ENCODE measurements around the gene GLRX. TPM values are rescaled to one million over a fixed set of nuclear protein-coding genes. Genes with fewer than 3 reads are reported as not detected.
A peak's percentile ranks its signal among the peaks of the same experiment; 100 is the strongest.

The GLRX gene
- total RNA-seq, 2 experiments from 2014 or later: 33.2 to 34.0 TPM

DNA sequence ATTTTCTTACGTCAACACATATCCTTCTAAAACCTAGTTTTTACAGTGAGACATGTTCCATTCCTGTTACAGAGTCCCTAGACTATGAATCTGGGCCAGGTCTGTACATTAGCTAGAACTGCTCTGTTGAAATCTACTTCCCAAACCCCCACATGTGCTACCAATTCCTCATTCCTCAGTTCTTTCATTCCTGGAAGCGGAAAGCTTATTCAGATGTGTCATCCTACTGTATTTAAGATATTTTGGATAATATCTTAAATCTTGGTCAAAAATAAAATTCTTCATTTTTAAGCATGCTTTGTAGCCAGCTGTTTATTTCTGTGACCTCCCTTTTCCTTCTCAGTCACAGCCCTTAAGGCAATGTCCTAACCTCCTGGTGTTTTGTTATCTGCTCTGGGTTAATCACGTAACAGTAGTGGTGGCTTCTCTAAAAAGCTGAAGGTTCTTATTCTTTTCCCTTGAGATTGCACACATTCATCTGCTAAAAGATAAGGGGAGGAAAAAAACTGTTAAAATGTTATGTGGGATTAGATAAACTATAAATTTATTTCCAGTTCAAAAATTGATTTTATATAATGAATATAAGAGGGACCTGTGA lies 35.6 kb downstream of the GLRX start:
- DNase-seq: no peak
- Mint-ChIP-seq H3K4me1 (ENCODE audit: low read depth) (no peaks in the 10 kb centered on the region), H3K36me3 (no peaks in the 10 kb centered on the region), H3K27me3 (no peaks in the 10 kb centered on the region), H3K27ac (no peak overlapping the region), H3K4me3 (no peak overlapping the region), H3K9me3 (no peaks in the 10 kb centered on the region)
- intact Hi-C loops (cut with micrococcal nuclease): no loop called here
- ChIA-PET CTCF (interaction anchor here (1.8 to 11.2 kb wide), 2 partner anchors 61 to 123 kb away, joined by 8 to 463 read pairs; no protein-coding TSS in a partner anchor), POLR2A (no interaction called here)

DNA sequence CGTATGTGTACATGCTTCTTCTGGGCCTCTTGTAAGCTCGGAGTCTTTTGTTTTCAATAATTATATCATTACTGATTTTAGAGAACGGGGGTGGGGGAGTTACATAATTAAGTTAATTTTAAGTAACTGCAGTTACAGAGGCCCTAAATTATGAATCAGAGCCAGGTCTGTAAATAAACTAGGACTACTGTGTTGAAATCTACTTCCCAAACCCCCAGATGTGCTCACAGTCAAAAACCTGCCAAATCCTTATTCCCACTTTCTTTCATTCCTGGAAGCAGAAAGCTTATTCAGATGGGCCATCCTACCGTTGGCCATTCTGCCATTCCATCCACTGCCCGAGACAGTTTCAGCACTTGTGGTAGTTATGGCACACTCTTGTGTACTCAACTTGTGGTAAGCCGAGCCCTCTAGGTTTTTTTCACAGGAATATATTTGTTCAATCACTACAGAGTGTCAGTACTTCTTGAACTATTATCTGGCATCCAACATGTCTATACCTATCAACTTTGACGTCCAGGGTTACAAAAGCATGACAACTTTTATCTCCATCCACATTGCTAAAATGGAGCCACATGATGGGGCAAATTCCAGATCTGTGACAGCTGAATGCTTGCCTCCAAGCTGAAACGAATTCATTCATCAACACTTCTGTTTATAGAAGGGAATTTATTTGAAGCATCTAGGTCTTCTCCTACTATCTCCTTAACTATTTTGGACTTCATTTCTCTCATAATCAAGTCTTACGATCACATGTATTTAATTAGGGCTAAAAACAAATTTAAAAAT lies 37.8 kb downstream of the GLRX start:
- H3K36me3 Mint-ChIP-seq: no peaks in the 10 kb centered on the region
- CTCF ChIA-PET: interaction anchor here (1.0 to 11.2 kb wide), 3 partner anchors 24 to 63 kb away, joined by 3 to 463 read pairs (median 3); no protein-coding TSS in a partner anchor
- intact Hi-C loops (cut with micrococcal nuclease): no loop called here
- no peak for DNase-seq
- no peak overlapping the region for H3K4me3 Mint-ChIP-seq
- H3K27ac Mint-ChIP-seq: no peak overlapping the region
- H3K27me3 Mint-ChIP-seq: no peaks in the 10 kb centered on the region
- peaks cover 4% of the 10 kb centered on the region for H3K4me1 Mint-ChIP-seq (ENCODE audit: low read depth)
- POLR2A ChIA-PET: no interaction called here
- H3K9me3 Mint-ChIP-seq: no peaks in the 10 kb centered on the region

DNA sequence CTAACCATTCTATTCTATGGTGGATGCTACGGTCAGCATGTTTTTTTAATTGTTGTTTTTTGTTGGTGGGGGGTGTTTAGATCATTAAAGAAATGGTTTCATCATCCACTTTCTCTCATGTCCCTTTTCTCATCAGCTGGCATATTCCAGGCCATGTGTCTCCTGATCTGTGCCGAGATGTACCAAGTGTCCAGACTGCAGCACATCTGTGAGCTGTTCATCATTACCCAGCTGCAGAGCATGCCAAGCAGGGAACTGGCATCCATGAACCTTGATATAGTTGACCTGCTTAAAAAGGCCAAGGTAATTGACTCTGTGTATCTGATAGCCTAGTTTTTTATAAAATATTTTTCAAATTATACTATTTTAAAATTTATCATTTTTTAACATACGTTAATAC lies 38.9 kb downstream of the GLRX start:
- H3K27ac Mint-ChIP-seq: no peak overlapping the region

DNA sequence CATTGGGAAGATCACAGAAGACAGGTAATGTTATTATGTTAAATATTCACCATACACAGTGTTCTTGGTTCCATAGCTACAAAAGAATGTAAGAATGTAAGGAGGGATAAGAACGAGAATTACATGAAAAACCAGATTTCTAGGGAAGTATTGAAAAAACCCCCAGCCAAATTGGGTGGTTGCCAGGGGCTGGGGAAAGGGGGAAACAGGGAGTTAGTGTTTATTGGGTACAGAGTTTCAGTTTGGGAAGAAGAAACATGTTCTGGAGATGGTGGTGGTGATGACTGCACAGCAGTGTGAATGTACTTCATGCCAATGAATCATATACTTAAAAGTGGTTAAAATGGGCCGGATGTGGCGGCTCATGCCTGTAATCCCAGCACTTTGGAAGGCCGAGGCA lies 40.3 kb downstream of the GLRX start:
- intact Hi-C loops (cut with micrococcal nuclease): no loop called here
- no peaks in the 10 kb centered on the region for H3K9me3 Mint-ChIP-seq
- no peak overlapping the region for H3K4me3 Mint-ChIP-seq
- H3K4me1 Mint-ChIP-seq (ENCODE audit: low read depth): peaks cover 4% of the 10 kb centered on the region
- no peak for DNase-seq
- H3K27ac Mint-ChIP-seq: no peak overlapping the region
- no peaks in the 10 kb centered on the region for H3K36me3 Mint-ChIP-seq
- ChIA-PET CTCF (interaction anchor here (0.7 to 11.2 kb wide), 35 partner anchors 9 to 897 kb away, joined by 3 to 463 read pairs (median 8); partner anchors contain the start of genes GLRX, RFESD and RHOBTB3), POLR2A (interaction anchor here (0.6 kb wide), 1 partner anchor 507 kb away, joined by 4 read pairs; no protein-coding TSS in a partner anchor)
- H3K27me3 Mint-ChIP-seq: no peaks in the 10 kb centered on the region

More for the DNA sequence above, 38.9 kb downstream of the GLRX start:
- peaks cover 4% of the 10 kb centered on the region for H3K4me1 Mint-ChIP-seq (ENCODE audit: low read depth)
- H3K9me3 Mint-ChIP-seq: no peaks in the 10 kb centered on the region
- intact Hi-C loops (cut with micrococcal nuclease): no loop called here
- CTCF ChIA-PET: interaction anchor here (3.1 to 11.2 kb wide), 2 partner anchors 38 to 64 kb away, joined by 63 to 463 read pairs; partner anchors contain the start of gene GLRX
- H3K27me3 Mint-ChIP-seq: no peaks in the 10 kb centered on the region
- H3K4me3 Mint-ChIP-seq: no peak overlapping the region
- no peaks in the 10 kb centered on the region for H3K36me3 Mint-ChIP-seq
- DNase-seq: no peak
- POLR2A ChIA-PET: no interaction called here

DNA sequence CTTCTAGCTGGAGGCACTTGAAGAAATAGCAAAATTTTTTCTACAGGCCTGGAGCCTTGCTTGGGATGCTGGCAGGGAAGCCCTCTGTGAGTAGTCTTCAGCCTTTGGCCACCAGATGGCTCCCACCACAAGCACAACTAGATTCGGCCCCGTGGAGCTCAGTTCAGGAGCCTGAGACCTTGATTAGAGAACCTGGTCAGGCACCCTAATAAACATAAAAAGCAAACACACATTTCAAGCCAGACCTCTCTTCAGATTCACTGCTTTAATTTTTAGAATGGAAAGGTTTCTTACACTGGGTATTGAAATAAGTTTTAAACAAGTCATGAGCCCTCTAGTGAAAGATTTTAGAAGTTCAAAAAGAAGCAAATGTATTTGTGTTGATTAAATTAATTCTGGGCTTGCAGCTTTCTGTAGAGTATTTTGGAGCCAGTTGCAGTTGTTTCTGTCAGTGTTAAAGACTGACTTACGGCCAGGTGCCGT lies 41.4 kb downstream of the GLRX start:
- peaks cover 4% of the 10 kb centered on the region for H3K4me1 Mint-ChIP-seq (ENCODE audit: low read depth)

DNA sequence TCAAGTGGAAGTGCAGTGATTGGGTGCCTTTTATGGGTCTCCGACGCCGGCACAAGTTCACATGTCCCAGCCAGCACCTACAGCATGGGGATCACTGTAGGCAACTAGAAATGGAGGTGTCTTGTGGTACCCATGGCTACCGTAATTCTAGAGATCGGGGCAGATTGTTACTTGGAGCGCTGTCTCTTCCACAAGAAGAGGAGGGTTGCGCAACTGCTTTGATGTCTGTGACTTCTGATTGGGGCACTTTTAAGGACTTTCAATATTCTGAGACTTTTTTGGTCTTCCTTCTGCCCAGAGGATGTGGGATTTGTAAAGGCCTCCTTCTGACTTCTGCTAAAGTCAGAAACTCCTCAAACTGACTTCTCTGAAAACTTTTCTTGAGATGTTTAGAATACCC lies 41.9 kb downstream of the GLRX start:
- Mint-ChIP-seq H3K4me3 (no peak overlapping the region), H3K27ac (no peak overlapping the region)
- POLR2A ChIA-PET: interaction anchor here (0.6 to 1.4 kb wide), 3 partner anchors 63 to 276 kb away, joined by 4 to 5 read pairs (median 4); no protein-coding TSS in a partner anchor

More for the DNA sequence above, 41.4 kb downstream of the GLRX start:
- intact Hi-C loops (cut with micrococcal nuclease): loop anchor here (1.0 to 2.0 kb wide), 7 partner anchors 28 to 555 kb away; no protein-coding TSS in a partner anchor
- ChIA-PET POLR2A (interaction anchor here (0.6 to 1.4 kb wide), 3 partner anchors 62 to 277 kb away, joined by 4 to 5 read pairs (median 4); no protein-coding TSS in a partner anchor), CTCF (interaction anchor here (0.6 to 11.2 kb wide), 65 partner anchors 8 to 993 kb away, joined by 3 to 463 read pairs (median 5); partner anchors contain the start of genes GLRX, RFESD and RHOBTB3)
- no peaks in the 10 kb centered on the region for H3K9me3 Mint-ChIP-seq
- H3K27me3 Mint-ChIP-seq: no peaks in the 10 kb centered on the region
- peak overlapping the region; percentile 26 for H3K4me3 Mint-ChIP-seq
- H3K36me3 Mint-ChIP-seq: no peaks in the 10 kb centered on the region
- H3K27ac Mint-ChIP-seq: no peak overlapping the region
- DNase-seq: peak; percentile 81

DNA sequence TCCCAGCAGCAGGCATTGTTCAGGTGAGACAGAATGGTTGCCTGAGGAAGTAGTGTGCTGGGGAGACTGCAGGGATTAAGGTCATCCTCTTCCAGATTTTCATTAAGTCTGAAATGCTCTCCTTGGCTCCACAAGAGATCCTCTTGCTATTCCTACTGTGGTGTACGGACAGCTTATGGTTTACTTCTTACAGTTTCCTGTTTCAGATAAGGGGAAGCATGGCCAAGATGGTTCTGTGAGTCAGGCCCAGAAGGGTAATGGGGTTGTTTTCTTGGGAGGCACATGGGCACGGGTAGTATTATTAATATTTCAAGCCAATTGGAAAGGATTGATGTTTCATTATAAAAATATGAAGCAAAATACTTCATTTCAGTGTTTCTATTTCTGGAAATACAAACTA lies 42.9 kb downstream of the GLRX start:
- H3K4me3 Mint-ChIP-seq: no peak overlapping the region
- POLR2A ChIA-PET: interaction anchor here (1.0 kb wide), 1 partner anchor 20 kb away, joined by 3 read pairs; no protein-coding TSS in a partner anchor
- no peak overlapping the region for H3K27ac Mint-ChIP-seq
- H3K4me1 Mint-ChIP-seq (ENCODE audit: low read depth): peaks cover 4% of the 10 kb centered on the region
- no peaks in the 10 kb centered on the region for H3K9me3 Mint-ChIP-seq
- CTCF ChIA-PET: interaction anchor here (1.2 to 11.2 kb wide), 6 partner anchors 10 to 115 kb away, joined by 3 to 463 read pairs (median 6); no protein-coding TSS in a partner anchor
- H3K27me3 Mint-ChIP-seq: no peaks in the 10 kb centered on the region
- intact Hi-C loops (cut with micrococcal nuclease): loop anchor here (2.0 kb wide), 1 partner anchor 29 kb away; no protein-coding TSS in a partner anchor
- no peaks in the 10 kb centered on the region for H3K36me3 Mint-ChIP-seq
- DNase-seq: no peak

More for the DNA sequence above, 41.9 kb downstream of the GLRX start:
- peaks cover 4% of the 10 kb centered on the region for H3K4me1 Mint-ChIP-seq (ENCODE audit: low read depth)
- no peaks in the 10 kb centered on the region for H3K36me3 Mint-ChIP-seq
- intact Hi-C loops (cut with micrococcal nuclease): loop anchor here (2.0 kb wide), 1 partner anchor 28 kb away; no protein-coding TSS in a partner anchor
- CTCF ChIA-PET: interaction anchor here (0.7 to 11.2 kb wide), 50 partner anchors 8 to 904 kb away, joined by 3 to 463 read pairs (median 8); partner anchors contain the start of genes GLRX, RFESD and RHOBTB3
- no peak for DNase-seq
- H3K9me3 Mint-ChIP-seq: no peaks in the 10 kb centered on the region
- no peaks in the 10 kb centered on the region for H3K27me3 Mint-ChIP-seq

DNA sequence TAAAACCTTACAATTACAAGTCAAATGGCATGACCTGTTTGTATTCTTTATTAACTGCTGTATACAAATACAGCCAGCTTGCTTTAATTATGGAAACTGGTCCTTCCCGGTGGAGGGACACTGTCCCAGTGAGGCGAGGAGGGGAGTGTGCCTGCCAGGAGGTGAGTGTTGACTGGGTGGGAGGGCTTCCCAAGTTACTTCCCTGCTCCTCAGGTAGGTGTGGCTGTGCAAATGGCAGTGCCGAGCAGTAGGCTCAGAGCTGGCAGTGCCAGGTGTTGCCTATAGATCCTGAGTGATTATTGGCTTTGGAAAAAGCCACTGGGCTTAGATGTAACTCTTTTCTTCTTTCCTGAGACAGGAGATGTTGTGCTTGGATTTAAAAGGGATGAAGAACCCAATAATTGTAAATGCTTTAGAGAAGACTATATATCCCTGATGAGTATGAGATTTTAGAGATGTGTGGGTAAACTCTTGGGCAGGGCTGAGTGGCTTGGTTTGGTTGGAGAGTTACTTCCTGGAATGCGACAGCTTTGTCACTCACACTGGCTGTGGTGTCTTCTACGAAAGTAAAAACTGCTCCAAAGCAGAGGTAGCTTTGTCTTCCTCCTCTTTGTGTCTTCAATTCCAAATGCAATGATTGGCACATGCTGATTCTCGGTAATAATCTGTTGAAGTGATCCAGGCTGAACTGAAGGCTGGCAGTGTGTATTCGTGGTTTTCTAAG lies 43.7 kb downstream of the GLRX start:
- H3K4me1 Mint-ChIP-seq (ENCODE audit: low read depth): peaks cover 4% of the 10 kb centered on the region
- POLR2A ChIA-PET: interaction anchor here (1.0 kb wide), 1 partner anchor 19 kb away, joined by 3 read pairs; no protein-coding TSS in a partner anchor
- H3K36me3 Mint-ChIP-seq: no peaks in the 10 kb centered on the region
- no peak for DNase-seq
- no peaks in the 10 kb centered on the region for H3K27me3 Mint-ChIP-seq
- no peak overlapping the region for H3K4me3 Mint-ChIP-seq
- H3K27ac Mint-ChIP-seq: no peak overlapping the region
- intact Hi-C loops (cut with micrococcal nuclease): no loop called here
- H3K9me3 Mint-ChIP-seq: no peaks in the 10 kb centered on the region
- CTCF ChIA-PET: interaction anchor here (1.2 to 11.2 kb wide), 4 partner anchors 12 to 114 kb away, joined by 3 to 463 read pairs (median 3); no protein-coding TSS in a partner anchor

DNA sequence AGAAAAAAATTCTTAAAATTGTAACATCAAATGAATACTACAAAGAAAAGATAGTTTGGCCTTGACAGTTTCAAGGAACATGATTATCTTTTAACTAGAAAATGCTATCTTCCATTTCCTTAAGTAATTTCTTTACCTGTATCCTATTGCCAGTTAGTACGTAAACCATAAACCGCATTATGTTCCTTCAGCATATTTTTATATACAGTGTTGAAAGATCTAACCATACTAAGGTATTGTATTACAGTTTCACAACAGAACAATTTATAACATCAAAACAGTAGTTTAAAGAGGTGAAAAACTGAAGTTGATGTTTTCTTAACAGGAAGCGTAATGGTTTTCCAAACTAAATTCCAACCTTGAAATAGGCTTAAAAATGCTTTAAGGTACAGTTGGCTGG lies 45.1 kb downstream of the GLRX start:
- H3K9me3 Mint-ChIP-seq: no peaks in the 10 kb centered on the region
- peaks cover 4% of the 10 kb centered on the region for H3K4me1 Mint-ChIP-seq (ENCODE audit: low read depth)
- no peak for DNase-seq
- H3K4me3 Mint-ChIP-seq: no peak overlapping the region
- ChIA-PET POLR2A (no interaction called here), CTCF (interaction anchor here (11.2 kb wide), 1 partner anchor 70 kb away, joined by 463 read pairs; no protein-coding TSS in a partner anchor)
- intact Hi-C loops (cut with micrococcal nuclease): no loop called here
- H3K36me3 Mint-ChIP-seq: no peaks in the 10 kb centered on the region
- H3K27me3 Mint-ChIP-seq: no peaks in the 10 kb centered on the region
- H3K27ac Mint-ChIP-seq: no peak overlapping the region

DNA sequence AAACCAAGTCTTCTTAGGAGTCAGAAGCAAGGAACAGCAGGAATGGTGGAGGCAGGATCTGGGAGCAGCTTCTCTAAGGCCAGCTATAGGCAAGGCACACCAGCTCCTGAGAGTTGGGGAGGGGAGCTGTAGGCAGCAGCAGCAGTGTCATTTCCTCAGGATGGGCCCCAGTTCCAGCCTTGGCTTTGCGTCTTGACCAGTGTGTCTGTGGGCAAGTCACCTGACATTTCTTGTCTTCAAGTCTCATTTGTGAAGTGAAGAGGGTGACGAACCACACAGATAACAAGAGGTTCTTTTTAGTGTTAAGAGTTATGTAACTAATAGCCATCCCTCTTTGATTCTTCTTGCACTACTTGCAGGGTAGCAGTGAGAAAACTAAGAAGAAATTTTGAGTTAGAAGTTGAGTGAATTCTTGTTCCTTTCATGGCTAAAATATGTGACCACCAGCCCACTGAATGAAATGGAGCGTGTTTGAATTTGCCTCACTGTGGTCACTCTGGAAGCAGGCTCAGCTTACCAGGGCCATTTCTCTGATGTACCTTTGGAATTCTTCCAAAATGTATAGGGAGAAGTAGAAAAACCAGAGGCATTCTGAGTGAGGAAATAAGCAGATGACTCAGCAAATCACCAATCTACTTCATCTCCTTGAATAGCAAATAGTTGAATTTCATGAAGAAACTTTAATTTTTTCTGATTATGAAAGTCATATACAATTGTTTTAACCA lies 49.0 kb downstream of the GLRX start:
- no peak for DNase-seq
- H3K27me3 Mint-ChIP-seq: no peaks in the 10 kb centered on the region
- H3K36me3 Mint-ChIP-seq: no peaks in the 10 kb centered on the region
- H3K4me1 Mint-ChIP-seq (ENCODE audit: low read depth): no peaks in the 10 kb centered on the region
- H3K27ac Mint-ChIP-seq: no peak overlapping the region
- H3K9me3 Mint-ChIP-seq: no peaks in the 10 kb centered on the region
- H3K4me3 Mint-ChIP-seq: no peak overlapping the region
- intact Hi-C loops (cut with micrococcal nuclease): no loop called here
- POLR2A ChIA-PET: no interaction called here
- CTCF ChIA-PET: interaction anchor here (1.4 kb wide), 1 partner anchor 8 kb away, joined by 7 read pairs; no protein-coding TSS in a partner anchor

DNA sequence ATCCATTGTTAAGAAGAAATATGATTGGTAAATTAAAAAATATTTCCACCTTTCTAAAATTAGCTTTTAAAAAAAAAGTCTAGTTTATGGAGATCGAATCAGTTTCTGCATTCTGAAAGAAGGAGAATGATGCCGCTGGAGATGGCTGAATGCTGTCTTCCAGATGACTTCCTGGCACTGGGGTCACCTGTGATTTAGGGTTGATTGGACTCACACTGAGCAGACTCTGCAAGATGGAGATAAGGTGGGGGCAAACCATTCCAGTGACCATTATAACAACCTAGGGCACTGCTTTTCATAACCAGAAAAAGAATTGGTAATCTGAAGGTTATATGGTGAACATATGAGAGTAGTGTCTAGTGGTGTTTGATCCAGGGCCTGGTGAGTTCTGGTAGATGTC lies 50.6 kb downstream of the GLRX start:
- no peak for DNase-seq
- no peaks in the 10 kb centered on the region for H3K36me3 Mint-ChIP-seq
- ChIA-PET CTCF (interaction anchor here (1.2 to 4.4 kb wide), 3 partner anchors 10 to 102 kb away, joined by 3 to 58 read pairs (median 3); no protein-coding TSS in a partner anchor), POLR2A (no interaction called here)
- H3K27ac Mint-ChIP-seq: no peak overlapping the region
- no peaks in the 10 kb centered on the region for H3K27me3 Mint-ChIP-seq
- intact Hi-C loops (cut with micrococcal nuclease): no loop called here
- H3K9me3 Mint-ChIP-seq: no peaks in the 10 kb centered on the region
- no peaks in the 10 kb centered on the region for H3K4me1 Mint-ChIP-seq (ENCODE audit: low read depth)
- no peak overlapping the region for H3K4me3 Mint-ChIP-seq
